ENCODE results near the gene PLVAP.
A peak's percentile ranks its signal among the peaks of the same experiment; 100 is the strongest.
"Not testable (repeated sequence)": the region's sequence is repeated elsewhere in the genome, so short reads cannot be mapped to it uniquely, and the experiment has no call there.

PLVAP gene

GRCh38 chr19:17398902-17399527, 21.9 kb upstream of the PLVAP start:
- DNase-seq, result no peak

DNA sequence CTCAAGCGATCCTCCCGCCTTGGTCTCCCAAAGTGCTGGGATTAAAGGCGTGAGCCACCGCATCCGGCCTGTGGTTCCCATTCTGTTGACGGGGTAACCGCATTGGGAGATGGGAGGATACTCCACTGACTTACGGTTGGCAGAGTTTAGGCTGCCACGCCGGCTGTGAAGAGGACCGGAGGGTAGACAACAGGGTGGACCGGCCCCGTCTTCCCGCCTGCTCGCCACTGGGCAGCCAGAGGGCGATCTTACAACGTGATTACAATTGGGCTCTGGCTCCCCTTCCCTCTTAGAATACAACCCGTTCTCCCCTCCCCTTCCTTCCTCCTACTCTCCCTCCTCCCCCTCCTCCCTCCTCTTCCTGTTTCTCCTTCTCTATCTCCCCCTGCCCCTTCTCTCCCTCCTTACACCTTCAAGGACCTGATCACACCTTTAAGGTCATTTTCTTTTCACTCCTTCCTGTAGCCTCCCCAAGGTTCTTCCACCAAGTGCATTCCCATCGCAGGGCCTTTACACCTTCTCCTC, 17.8 kb upstream of the PLVAP start:
- DNase-seq, result peak; percentile 58 to 66

GRCh38 chr19:17393914-17394313, 16.8 kb upstream of the PLVAP start, which contains the start of gene CCDC194:
TSS of gene CCDC194 (minus strand) at chr19:17394196. CDS start at chr19:17394158, 38 bp downstream.
- DNase-seq, result no peak

DNA sequence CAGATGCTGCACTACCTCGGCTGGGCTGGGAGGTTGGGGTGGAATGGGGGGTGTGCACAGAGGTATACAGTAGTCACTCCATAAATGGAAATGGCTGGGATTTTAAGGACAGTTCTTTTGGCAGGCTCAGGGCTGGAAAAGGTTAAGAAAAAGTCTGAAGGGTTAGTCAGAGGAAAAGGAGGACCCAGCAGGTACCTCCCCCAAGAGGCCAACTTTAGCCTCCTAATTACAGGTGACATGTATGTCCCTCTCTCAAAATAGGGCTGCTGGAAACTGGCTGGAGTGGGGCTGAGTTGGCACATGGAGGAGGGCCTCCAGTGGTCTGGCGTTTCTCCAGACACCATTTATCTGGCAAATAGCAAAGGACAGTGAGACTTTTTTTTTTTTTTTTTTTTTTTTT, 15.9 kb upstream of the PLVAP start:
- no peak for DNase-seq

DNA sequence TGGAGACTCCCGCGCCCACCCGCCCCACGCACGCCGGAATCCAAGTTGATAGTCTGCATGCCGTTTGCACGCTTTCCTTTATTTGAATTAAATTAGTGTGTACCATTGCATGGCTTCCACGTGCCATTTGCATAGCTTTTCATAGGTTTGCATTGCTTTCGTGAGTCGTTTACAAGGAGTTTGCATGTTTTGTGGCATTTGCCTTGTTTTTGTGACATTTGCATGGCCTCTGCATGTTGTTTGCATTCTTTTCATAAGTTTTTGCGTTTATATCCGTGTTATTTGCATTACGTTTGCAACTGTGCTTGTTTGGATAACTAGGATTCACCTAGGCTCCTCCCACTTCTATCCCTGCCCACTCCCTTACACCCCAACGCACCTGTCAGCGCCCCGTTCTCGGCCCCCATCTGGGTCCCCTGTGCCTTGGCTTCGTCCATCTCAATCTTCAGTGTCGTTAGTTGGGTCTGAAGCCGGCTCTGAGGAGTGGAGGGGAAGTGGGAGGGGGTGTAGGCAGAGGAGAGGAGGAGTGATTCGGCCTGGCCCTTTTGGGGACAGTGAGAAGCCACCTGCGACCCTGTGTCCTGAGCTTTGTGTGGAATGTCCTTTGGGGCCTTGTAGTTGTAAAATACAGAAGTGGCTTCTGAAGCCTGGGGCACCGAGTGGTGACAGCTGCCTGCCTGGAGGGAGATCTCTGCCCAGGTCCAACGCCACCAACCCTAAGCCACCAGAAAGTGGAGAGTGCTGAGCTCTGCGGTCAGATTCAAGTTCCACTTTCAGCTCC, 14.4 kb upstream of the PLVAP start:
- DNase-seq, result peak; percentile 40 to 50

GRCh38 chr19:17390665-17391370, 13.7 kb upstream of the PLVAP start:
- DNase-seq, result peak; percentile 72 to 81

DNA sequence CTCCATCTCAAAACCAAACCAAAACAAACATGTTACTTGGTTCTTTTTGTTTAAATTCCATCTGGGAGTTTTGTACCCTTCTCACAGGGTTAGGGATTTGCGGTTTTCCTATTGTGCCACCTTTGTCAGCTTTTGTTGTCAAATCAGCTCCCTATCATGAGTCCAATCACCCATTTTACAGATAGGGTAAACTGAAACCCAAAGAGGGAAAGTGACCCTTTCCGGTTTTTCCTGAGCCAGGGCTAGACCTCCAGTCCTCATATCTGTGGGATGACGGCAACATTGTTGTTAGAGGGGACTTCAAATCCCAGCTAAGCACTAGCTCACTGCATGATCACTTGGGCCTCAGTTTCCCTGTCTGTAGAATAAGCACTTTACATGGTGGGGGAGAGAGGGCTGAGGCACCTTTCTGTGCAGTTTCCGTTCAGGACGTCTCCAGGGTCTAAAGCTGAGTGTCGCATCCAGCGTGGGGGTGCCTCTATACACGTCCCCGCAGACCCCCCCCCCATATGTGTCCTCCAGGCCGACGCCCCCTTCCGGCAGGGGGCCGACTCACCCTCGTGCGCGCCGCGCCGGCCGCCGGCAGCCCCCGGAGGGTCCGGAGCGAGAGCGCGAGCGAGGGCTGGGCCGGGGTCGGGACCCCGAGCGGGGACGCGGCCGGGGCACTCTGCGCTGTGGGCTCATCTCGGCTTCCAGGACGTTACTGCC, 13.0 kb upstream of the PLVAP start:
- no peak for DNase-seq

GRCh38 chr19:17389288-17389687, 12.1 kb upstream of the PLVAP start:
- no peak for DNase-seq

DNA sequence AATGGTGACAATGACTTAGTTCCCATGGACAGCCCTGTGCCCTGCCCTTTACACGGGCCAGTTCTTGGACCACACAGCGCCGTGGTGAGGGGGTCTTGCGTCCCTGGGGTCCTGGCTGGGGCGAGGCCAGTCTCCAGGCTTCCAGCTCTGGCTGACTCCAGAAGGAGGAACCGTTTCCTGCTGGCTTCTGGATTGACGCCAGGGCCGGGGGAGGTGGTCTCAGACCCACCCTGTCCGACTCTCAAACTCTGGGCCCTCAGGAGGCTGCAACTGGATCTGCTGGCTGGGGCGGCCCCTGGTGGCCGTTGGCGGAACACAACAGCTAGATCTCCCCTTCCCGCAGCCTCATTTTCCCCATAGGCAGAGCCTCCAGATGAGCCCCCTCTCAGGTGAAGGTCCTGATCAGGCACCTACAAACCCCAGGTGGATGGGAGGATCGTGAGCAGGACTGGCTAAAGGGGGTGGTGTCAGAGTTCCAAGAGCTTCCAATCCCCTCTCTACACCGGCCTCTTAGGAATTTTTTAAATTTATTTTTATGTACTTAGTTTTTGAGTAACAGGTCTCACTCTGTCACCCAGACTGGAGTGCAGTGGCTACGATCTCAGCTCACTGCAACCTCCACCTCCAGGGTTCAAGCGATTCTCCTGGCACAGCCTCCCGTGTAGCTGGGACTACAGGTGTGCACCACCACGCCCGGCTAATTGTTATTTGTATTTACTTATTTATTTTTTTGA, 8.9 kb upstream of the PLVAP start:
- DNase-seq, result peak; percentile 10 to 19

- DNase-seq, result no peak
Measured at GRCh38 chr19:17380426-17381138, 3.4 kb upstream of the PLVAP start.

- no peak for DNase-seq
Measured at GRCh38 chr19:17379221-17379631, 2.1 kb upstream of the PLVAP start.

DNA sequence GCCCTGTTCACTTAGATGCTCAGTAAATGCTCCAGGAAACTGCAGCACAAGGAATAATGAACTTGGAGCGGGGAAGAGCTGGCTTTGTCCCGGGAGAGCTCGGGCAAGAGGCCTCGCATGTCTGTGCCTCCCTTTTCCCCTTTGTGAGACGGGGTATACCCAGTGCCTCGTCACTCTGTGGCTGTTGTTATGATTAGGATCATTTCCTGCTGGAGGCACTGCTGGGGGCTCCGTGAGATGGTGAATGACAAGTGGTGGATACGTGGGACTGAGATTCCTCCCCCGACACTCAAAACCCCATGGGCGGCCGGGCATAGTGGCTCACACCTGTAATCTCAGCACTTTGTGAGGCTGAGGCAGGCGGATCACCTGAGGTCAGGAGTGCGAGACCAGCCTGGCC, 1.1 kb upstream of the PLVAP start:
- no peak for DNase-seq

DNA sequence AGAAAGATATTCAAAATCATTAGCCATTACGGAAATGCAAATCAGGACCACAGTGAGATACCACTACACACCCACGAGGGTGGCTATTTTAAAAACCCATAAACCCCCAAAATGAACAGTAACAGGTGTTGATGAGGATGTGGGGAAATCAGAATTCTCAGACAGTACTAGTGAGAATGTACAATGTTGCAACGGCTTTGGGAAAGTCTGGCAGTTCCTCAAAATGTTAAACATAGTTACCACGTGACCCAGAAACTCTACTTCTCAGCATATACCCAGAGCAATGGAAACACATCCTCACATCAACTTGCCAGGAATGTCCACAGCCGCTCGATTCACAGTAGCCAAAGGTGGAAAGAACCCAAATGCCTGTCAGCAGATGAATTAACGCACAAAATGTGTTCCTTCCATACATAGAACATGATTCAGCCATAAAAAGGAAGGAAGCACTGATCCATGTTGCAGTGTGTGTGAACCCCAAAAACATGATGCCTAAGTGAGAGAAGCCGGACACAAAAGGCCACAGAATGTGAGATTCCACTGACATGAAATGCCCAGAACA, 7.0 kb downstream of the PLVAP start:
- peak; percentile 79 to 80 for DNase-seq

GRCh38 chr19:17365361-17365760, 11.8 kb downstream of the PLVAP start:
- no peak for DNase-seq

- DNase-seq, result not testable (repeated sequence)
Measured at GRCh38 chr19:17363852-17364605, 13.1 kb downstream of the PLVAP start.

- no peak for DNase-seq
Measured at GRCh38 chr19:17359905-17360800, 17.0 kb downstream of the PLVAP start.

- no peak for DNase-seq
Measured at GRCh38 chr19:17358395-17358794, 18.7 kb downstream of the PLVAP start.

DNA sequence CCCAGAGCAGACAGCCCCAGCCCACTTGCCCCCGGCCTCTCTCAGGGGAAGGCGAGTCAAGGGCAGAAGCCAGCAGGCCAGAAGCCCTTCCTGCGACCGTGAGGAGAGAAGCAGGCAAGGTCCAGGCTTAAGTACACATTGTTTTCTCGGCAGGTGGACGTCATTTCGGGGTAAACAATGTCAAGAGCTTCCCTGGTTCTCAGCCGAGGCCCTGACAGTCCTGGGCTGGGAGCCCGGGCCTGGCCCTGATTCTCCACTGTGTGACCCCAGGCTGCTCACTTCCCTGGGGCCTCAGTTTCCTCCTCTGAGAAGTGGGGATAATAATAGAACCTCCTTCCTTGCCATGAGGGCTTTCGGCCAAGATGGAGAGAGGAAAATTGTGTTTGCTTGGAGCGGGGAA, 19.4 kb downstream of the PLVAP start:
- no peak for DNase-seq

DNA sequence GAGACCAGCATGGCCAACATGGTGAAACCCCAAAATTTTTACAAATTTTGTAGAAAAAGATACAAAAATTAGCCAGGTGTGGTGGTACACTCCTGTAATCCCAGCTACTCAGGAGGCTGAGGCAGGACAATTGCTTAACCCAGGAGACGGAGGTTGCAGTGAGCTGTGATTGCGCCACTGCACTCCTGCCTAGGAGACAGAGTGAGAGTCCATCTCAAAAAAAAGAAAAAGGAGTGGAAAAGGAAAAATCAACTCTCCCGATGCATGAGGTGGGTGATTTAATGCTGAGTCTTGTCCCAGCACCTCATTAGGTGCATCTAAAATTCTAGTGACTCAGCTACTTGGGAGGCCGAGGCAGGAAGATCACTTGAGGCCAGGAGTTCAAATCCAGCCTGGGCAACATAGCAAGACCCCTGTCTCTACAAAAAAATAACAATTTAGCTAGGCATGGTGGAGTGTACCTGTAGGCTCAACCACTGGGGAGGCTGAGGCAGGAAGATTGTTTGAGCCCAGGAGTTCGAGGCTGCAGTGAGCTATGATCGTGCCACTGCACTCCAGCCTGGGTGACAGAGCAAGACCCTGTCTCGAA, 20.0 kb downstream of the PLVAP start:
- no peak for DNase-seq
